HL-60 (cell line): Measurements from ENCODE around the gene POLR2H.

Experiments
- CTCF ChIP-seq: IDR thresholded peaks from one replicate; pipeline ENCODE4 v1.5.1; 2011; ENCODE audit warnings: low read length, control low read depth, inconsistent platforms; ENCODE audit not compliant: insufficient read depth
- GABPA ChIP-seq: IDR thresholded peaks from 2 replicates; pipeline ENCODE4 v1.6.1; 2012; ENCODE audit warnings: low read depth
- POLR2AphosphoS5 ChIP-seq: IDR thresholded peaks from 2 replicates; pipeline ENCODE4 v1.6.1; 2012; ENCODE audit warnings: low read depth
- TF ChIP-seq, protein P1 (sequence below): IDR thresholded peaks from 2 replicates; pipeline ENCODE4 v1.6.1; 2012; ENCODE audit warnings: low read depth; ENCODE audit not compliant: insufficient replicate concordance

DNA sequence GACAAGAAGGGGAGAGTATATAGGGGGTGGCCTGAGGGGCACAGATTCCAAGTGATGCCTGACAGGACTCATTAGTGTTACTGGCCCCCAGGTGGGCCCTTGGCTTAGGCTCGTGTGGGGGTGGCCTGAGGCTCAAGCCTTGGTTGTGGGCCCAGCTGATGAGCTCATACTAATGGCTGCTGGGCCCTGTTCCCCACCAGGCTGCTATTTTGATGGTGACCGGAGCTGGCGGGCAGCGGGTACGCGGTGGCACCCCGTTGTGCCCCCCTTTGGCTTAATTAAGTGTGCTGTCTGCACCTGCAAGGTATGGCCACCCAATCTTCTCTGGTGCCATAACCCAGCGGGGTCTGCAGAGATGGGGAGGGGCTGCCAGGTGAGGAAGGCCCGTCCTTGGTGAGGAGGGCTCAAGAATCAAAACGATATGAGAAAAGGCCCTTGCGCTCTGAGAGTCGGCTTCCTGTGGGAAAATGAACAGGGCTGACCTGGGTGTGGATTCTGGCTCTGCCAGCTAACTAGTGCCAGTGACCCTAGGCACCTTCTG, 25.7 kb downstream of the POLR2H start:
- TF ChIP-seq POLR2AphosphoS5 (no peak), CTCF (no peak), GABPA (no peak)
- TF ChIP-seq, protein P1, sequence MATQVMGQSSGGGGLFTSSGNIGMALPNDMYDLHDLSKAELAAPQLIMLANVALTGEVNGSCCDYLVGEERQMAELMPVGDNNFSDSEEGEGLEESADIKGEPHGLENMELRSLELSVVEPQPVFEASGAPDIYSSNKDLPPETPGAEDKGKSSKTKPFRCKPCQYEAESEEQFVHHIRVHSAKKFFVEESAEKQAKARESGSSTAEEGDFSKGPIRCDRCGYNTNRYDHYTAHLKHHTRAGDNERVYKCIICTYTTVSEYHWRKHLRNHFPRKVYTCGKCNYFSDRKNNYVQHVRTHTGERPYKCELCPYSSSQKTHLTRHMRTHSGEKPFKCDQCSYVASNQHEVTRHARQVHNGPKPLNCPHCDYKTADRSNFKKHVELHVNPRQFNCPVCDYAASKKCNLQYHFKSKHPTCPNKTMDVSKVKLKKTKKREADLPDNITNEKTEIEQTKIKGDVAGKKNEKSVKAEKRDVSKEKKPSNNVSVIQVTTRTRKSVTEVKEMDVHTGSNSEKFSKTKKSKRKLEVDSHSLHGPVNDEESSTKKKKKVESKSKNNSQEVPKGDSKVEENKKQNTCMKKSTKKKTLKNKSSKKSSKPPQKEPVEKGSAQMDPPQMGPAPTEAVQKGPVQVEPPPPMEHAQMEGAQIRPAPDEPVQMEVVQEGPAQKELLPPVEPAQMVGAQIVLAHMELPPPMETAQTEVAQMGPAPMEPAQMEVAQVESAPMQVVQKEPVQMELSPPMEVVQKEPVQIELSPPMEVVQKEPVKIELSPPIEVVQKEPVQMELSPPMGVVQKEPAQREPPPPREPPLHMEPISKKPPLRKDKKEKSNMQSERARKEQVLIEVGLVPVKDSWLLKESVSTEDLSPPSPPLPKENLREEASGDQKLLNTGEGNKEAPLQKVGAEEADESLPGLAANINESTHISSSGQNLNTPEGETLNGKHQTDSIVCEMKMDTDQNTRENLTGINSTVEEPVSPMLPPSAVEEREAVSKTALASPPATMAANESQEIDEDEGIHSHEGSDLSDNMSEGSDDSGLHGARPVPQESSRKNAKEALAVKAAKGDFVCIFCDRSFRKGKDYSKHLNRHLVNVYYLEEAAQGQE, result no peak
